ENCODE results near the gene HDAC11.
"Not testable (repeated sequence)": the region's sequence is repeated elsewhere in the genome, so short reads cannot be mapped to it uniquely, and the experiment has no call there.

The HDAC11 gene

GRCh38 chr3:13484851-13485590, 4.9 kb downstream of the HDAC11 start:
- no peak for TF ChIP-seq CTCF (IDR thresholded peaks at IDR 0.05; ENCODE audit: borderline replicate concordance, control extremely low read depth, extremely low read depth, insufficient read depth, missing control alignments)
- in situ Hi-C loops (cut with MboI; ENCODE audit: low sequenced_read_pairs, unreplicated experiment), result no loop called here
- no peak for DNase-seq (ENCODE audit: low spot score)

- DNase-seq (ENCODE audit: low spot score); in situ Hi-C loops (cut with MboI; ENCODE audit: low sequenced_read_pairs, unreplicated experiment): not testable (repeated sequence)
Observed at GRCh38 chr3:13485630-13486562, 5.8 kb downstream of the HDAC11 start.

- TF ChIP-seq CTCF (IDR thresholded peaks at IDR 0.05; ENCODE audit: borderline replicate concordance, control extremely low read depth, extremely low read depth, insufficient read depth, missing control alignments), result no peak
- DNase-seq (ENCODE audit: low spot score), result no peak
- in situ Hi-C loops (cut with MboI; ENCODE audit: low sequenced_read_pairs, unreplicated experiment), result no loop called here
Observed at GRCh38 chr3:13487403-13487802, 7.3 kb downstream of the HDAC11 start.

GRCh38 chr3:13491206-13491974, 11.3 kb downstream of the HDAC11 start:
- no peak for TF ChIP-seq CTCF (IDR thresholded peaks at IDR 0.05; ENCODE audit: borderline replicate concordance, control extremely low read depth, extremely low read depth, insufficient read depth, missing control alignments)
- in situ Hi-C loops (cut with MboI; ENCODE audit: low sequenced_read_pairs, unreplicated experiment), result no loop called here
- no peak for DNase-seq (ENCODE audit: low spot score)

GRCh38 chr3:13492048-13492447, 11.9 kb downstream of the HDAC11 start:
- no peak for TF ChIP-seq CTCF (IDR thresholded peaks at IDR 0.05; ENCODE audit: borderline replicate concordance, control extremely low read depth, extremely low read depth, insufficient read depth, missing control alignments)
- in situ Hi-C loops (cut with MboI; ENCODE audit: low sequenced_read_pairs, unreplicated experiment), result no loop called here
- no peak for DNase-seq (ENCODE audit: low spot score)

- in situ Hi-C loops (cut with MboI; ENCODE audit: low sequenced_read_pairs, unreplicated experiment), result no loop called here
- DNase-seq (ENCODE audit: low spot score), result no peak
- no peak for TF ChIP-seq CTCF (IDR thresholded peaks at IDR 0.05; ENCODE audit: borderline replicate concordance, control extremely low read depth, extremely low read depth, insufficient read depth, missing control alignments)
Observed at GRCh38 chr3:13492976-13493866, 13.1 kb downstream of the HDAC11 start.

Measured in GM13976 (cell line).